Cardiac ventricle fibroblast (primary cell): ENCODE results near the gene AQP4. TPM values are rescaled to one million over a fixed set of nuclear protein-coding genes. Genes with fewer than 3 reads are reported as not detected.

ENCODE experiments used
- total RNA-seq: library from RNA; depleted of rRNA; stranded (reverse); fragments of >200 nt; gene quantifications from 2 replicates; pipeline ENCODE4 v1.2.3, GENCODE V29; 2015

The AQP4 gene, protein sequence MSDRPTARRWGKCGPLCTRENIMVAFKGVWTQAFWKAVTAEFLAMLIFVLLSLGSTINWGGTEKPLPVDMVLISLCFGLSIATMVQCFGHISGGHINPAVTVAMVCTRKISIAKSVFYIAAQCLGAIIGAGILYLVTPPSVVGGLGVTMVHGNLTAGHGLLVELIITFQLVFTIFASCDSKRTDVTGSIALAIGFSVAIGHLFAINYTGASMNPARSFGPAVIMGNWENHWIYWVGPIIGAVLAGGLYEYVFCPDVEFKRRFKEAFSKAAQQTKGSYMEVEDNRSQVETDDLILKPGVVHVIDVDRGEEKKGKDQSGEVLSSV
- not detected in 2 replicates for total RNA-seq

DNA sequence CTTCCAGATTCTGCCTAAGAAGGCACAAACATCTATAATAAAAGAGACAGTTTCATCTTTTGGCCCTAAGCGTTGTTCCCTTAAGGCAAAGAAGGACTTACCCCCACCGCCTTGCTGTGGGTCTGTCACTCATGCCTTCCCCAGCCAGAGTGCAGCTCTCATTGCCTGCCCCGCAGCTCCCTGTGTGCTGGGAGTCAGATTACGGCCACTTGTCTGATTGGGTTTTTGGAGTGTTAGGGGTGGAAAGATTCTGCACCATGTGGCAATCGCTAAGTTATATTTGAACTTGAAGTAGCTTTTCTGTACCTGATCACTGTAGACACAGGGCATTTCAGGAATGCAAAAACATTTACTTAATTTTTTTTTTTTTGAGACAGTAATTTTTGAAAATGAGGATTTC lies at the start of gene AQP4:
AQP4 (minus strand) TSS at position 151 of the 400 bp plus-strand sequence; CDS start at position 133, 18 bp downstream.

